ENCODE data around the gene GRIN1.

DNA sequence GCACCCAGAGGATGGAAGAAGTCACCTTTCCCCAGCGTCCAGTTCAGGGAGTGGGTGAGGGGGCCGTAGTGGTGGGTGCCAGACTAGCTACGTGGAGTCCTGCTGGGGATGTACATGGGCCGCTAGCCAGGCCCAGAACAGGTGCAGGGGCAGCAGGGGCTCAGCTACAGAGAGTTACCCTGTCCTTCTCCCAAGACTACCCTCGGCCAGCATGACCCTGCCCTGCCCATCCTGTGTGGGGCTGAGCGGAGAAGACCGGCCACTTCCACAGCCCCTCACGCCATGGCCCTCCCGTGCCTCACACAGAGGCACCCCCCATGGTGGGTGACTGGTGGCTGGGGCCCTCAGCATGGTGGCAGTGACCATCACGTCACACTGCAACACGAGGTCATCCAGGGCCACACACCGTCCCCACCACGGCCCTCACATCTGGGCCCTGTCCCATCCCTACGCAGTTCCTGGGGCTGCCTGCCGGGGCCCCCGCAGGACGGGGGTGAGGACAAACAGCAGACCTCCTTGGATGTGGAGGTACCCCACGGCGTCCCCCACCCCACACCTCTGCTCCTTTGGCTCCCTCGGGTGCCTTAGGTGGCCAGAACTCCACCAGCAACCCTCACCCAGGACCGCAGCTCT is 23.4 kb upstream of the GRIN1 start:
- TF ChIP-seq CBX8 (IDR thresholded peaks at IDR 0.05): no peak
- TF ChIP-seq, protein P1, sequence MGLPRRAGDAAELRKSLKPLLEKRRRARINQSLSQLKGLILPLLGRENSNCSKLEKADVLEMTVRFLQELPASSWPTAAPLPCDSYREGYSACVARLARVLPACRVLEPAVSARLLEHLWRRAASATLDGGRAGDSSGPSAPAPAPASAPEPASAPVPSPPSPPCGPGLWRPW (IDR thresholded peaks at IDR 0.05): no peak
- TF ChIP-seq CTCF (IDR thresholded peaks at IDR 0.05): no peak
- no peak for TF ChIP-seq PHF8 (IDR thresholded peaks at IDR 0.05; ENCODE audit: borderline replicate concordance, low read depth)
- no peak for TF ChIP-seq KDM5A (IDR thresholded peaks at IDR 0.05)
- no peak for TF ChIP-seq HDAC2 (IDR thresholded peaks at IDR 0.05)
- TF ChIP-seq POLR2A (IDR thresholded peaks at IDR 0.05; ENCODE audit: low read length): no peak
- TF ChIP-seq RAD21 (conservative IDR thresholded peaks at IDR 0.05 in 1 of 2, IDR thresholded peaks at IDR 0.05 in 1 of 2): no peak
- TF ChIP-seq, protein P2, sequence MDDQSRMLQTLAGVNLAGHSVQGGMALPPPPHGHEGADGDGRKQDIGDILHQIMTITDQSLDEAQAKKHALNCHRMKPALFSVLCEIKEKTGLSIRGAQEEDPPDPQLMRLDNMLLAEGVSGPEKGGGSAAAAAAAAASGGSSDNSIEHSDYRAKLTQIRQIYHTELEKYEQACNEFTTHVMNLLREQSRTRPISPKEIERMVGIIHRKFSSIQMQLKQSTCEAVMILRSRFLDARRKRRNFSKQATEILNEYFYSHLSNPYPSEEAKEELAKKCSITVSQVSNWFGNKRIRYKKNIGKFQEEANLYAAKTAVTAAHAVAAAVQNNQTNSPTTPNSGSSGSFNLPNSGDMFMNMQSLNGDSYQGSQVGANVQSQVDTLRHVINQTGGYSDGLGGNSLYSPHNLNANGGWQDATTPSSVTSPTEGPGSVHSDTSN (IDR thresholded peaks at IDR 0.05): no peak
- TF ChIP-seq POLR2AphosphoS2 (conservative IDR thresholded peaks at IDR 0.05; ENCODE audit: low read length): no peak
